Endodermal cell (in vitro differentiated cells): ENCODE measurements around the gene RAPGEF4. TPM values are rescaled to one million over a fixed set of nuclear protein-coding genes. Genes with fewer than 3 reads are reported as not detected.

Experiments used
- DNase-seq: peaks from one replicate; pipeline ENCODE4 v3.0.0-alpha.2; 2017
- H3K27ac ChIP-seq: 2 replicates; pipeline ENCODE4 v1.5.1; 2013; ENCODE audit warnings: mild to moderate bottlenecking, low read depth, low read length, moderate library complexity
- H3K27me3 ChIP-seq: 2 replicates; pipeline ENCODE4 v1.6.1; 2013; ENCODE audit warnings: mild to moderate bottlenecking, low read length, moderate library complexity; ENCODE audit not compliant: insufficient read depth, control insufficient read depth, poor library complexity, severe bottlenecking
- H3K36me3 ChIP-seq: 2 replicates; pipeline ENCODE4 v1.7.0; 2013; ENCODE audit warnings: mild to moderate bottlenecking, low read length, moderate library complexity; ENCODE audit not compliant: control insufficient read depth, insufficient read depth
- H3K4me1 ChIP-seq: one replicate; pipeline ENCODE4 v1.7.0; 2013; ENCODE audit warnings: low read length; ENCODE audit not compliant: control insufficient read depth, insufficient read depth
- H3K4me3 ChIP-seq: 2 replicates; pipeline ENCODE4 v1.5.1; 2013; ENCODE audit warnings: mild to moderate bottlenecking, low read length, moderate library complexity
- H3K9ac ChIP-seq: 2 replicates; pipeline ENCODE4 v1.6.1; 2013; ENCODE audit warnings: mild to moderate bottlenecking, low read length, moderate library complexity; ENCODE audit not compliant: poor library complexity, severe bottlenecking; ENCODE audit errors: extremely low read depth
- H3K9me3 ChIP-seq: 2 replicates; pipeline ENCODE4 v1.6.1; 2013; ENCODE audit warnings: mild to moderate bottlenecking, low read length, moderate library complexity; ENCODE audit not compliant: control insufficient read depth
- H3K27ac Mint-ChIP-seq: 2 replicates; pipeline ENCODE4 v1.8.0; 2020; ENCODE audit warnings: mixed read lengths
- H3K27me3 Mint-ChIP-seq: 2 replicates; pipeline ENCODE4 v1.8.0; 2021; ENCODE audit warnings: mild to moderate bottlenecking, mixed read lengths; ENCODE audit not compliant: insufficient read depth
- H3K36me3 Mint-ChIP-seq: 2 replicates; pipeline ENCODE4 v1.8.0; 2020; ENCODE audit warnings: low read depth, mixed read lengths
- H3K4me1 Mint-ChIP-seq: 2 replicates; pipeline ENCODE4 v1.8.0; 2020; ENCODE audit warnings: mixed read lengths
- H3K4me3 Mint-ChIP-seq: 2 replicates; pipeline ENCODE4 v1.8.0; 2020; ENCODE audit warnings: mild to moderate bottlenecking, moderate library complexity, mixed read lengths
- H3K9me3 Mint-ChIP-seq: 2 replicates; pipeline ENCODE4 v1.8.0; 2020; ENCODE audit warnings: mild to moderate bottlenecking, mixed read lengths
- WGBS, 2 experiments: methylation state at CpG; one replicate each; pipeline versions ENCODE4 v1.1.5 to v1.1.7; 2013; ENCODE audit warnings: missing lambda C conversion rate in 2 of 2, mixed read lengths in 1 of 2; ENCODE audit not compliant: insufficient coverage in 1 of 2, insufficient read length in 1 of 2; 5-methylcytosine and 5-hydroxymethylcytosine counted together
- total RNA-seq, 2 donors: library from RNA; stranded (reverse); fragmentation: NEBNext Ultra II Directional in 1 of 2; extraction: Animal tissue kit (Norgen Biotek cat#: 25700) in 1 of 2; gene quantifications; 2 replicates in 1 of 2; 3 replicates in 1 of 2; pipeline ENCODE4 v1.2.1, GENCODE V29; 2021
- TF ChIP-seq, protein P1 (sequence below): fragments of 200-600 bp; sonication (generic); conservative IDR thresholded peaks from 2 replicates; pipeline ENCODE4 v1.5.0; 2021; ENCODE audit warnings: antibody characterized with exemption, mild to moderate bottlenecking

Gene RAPGEF4
- total RNA-seq, 2 donors from 2014 or later, result 0.77 to 0.88 TPM

DNA sequence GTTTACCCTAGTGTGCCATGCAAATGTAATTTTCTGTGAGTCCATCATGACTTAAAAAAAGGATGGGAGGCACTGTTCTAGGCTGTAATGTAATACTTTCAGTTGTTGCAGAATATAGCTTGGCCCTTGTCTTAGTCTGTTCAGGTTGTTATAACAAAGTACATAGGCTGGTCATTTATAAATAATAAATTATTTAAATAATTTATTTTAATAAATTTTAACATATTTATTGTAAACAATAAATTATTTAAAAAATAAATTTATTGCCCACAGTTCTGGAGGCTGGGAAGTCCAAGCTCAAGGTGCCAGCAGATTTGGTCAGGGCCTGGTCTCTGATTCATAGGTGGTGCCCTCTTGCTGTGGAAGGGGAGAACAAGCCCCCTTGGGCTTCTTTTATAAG, 35.2 kb downstream of the RAPGEF4 start:
- H3K27me3 ChIP-seq, result no peaks in the 10 kb centered on the region
- no peak for DNase-seq
- no peak overlapping the region for H3K4me3 ChIP-seq
- Mint-ChIP-seq H3K4me1 (no peaks in the 10 kb centered on the region), H3K36me3 (no peaks in the 10 kb centered on the region), H3K4me3 (no peak overlapping the region), H3K27ac (no peak overlapping the region), H3K9me3 (no peaks in the 10 kb centered on the region), H3K27me3 (no peaks in the 10 kb centered on the region)
- TF ChIP-seq, protein P1, sequence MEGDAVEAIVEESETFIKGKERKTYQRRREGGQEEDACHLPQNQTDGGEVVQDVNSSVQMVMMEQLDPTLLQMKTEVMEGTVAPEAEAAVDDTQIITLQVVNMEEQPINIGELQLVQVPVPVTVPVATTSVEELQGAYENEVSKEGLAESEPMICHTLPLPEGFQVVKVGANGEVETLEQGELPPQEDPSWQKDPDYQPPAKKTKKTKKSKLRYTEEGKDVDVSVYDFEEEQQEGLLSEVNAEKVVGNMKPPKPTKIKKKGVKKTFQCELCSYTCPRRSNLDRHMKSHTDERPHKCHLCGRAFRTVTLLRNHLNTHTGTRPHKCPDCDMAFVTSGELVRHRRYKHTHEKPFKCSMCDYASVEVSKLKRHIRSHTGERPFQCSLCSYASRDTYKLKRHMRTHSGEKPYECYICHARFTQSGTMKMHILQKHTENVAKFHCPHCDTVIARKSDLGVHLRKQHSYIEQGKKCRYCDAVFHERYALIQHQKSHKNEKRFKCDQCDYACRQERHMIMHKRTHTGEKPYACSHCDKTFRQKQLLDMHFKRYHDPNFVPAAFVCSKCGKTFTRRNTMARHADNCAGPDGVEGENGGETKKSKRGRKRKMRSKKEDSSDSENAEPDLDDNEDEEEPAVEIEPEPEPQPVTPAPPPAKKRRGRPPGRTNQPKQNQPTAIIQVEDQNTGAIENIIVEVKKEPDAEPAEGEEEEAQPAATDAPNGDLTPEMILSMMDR, result peak; percentile 22
- no peaks in the 10 kb centered on the region for H3K36me3 ChIP-seq
- no peak overlapping the region for H3K27ac ChIP-seq
- no peak overlapping the region for H3K9ac ChIP-seq
- no peaks in the 10 kb centered on the region for H3K4me1 ChIP-seq
- H3K9me3 ChIP-seq, result no peaks in the 10 kb centered on the region

DNA sequence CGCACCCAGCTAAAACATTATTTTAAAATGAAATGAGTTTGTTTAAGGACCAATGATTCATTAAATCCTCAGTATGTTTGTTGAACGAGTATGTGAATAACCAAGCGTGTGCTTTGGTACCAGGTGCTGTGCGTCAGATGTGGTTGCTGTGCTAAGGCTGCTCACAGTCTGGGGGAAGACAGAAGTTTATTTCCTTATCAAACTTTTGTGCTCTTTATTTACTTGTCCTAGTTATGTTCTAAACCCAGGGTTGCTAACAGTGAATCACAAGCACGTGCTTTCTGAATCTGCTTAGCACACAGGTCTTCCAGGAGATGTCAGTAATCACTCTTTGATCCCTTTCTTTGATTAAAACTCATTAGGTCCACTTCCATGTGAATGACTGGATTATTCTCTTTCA, 37.0 kb downstream of the RAPGEF4 start:
- H3K4me3 Mint-ChIP-seq, result no peak overlapping the region
- Histone ChIP-seq H3K9me3 (no peaks in the 10 kb centered on the region), H3K4me3 (no peak overlapping the region), H3K36me3 (no peaks in the 10 kb centered on the region), H3K27me3 (no peaks in the 10 kb centered on the region), H3K9ac (no peak overlapping the region), H3K27ac (no peak overlapping the region), H3K4me1 (no peaks in the 10 kb centered on the region)
- no peak overlapping the region for H3K27ac Mint-ChIP-seq
- H3K4me1 Mint-ChIP-seq, result no peaks in the 10 kb centered on the region
- 96 to 100% methylated on average over 1 to 5 of the region's 5 CpGs for WGBS, 2 experiments
- peaks cover 1% of the 10 kb centered on the region for H3K9me3 Mint-ChIP-seq
- H3K36me3 Mint-ChIP-seq, result no peaks in the 10 kb centered on the region
- DNase-seq, result no peak
- no peaks in the 10 kb centered on the region for H3K27me3 Mint-ChIP-seq
- TF ChIP-seq, protein P1, result no peak

DNA sequence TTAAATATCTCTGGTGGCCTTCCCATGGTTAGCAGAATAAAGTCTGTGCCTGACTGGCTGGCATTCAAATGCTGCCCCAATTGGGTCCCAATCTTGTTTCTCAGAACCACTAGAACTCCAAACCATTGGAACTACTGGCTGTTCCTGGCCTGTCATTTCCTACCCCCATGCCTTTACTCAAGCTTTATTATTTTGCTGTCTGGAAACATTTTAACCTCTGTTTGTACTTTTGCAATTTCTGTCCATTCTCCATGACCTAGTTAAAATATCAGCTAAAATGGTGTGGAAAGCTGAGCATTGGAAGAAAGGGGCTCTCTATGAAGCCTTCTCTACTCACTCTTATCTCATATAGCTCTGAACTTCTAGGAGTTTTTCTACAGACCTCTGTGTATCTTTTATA, 38.7 kb downstream of the RAPGEF4 start:
- H3K4me1 Mint-ChIP-seq, result no peaks in the 10 kb centered on the region
- no peak overlapping the region for H3K27ac Mint-ChIP-seq
- H3K27ac ChIP-seq, result no peak overlapping the region
- no peaks in the 10 kb centered on the region for H3K36me3 ChIP-seq
- TF ChIP-seq, protein P1, result no peak
- no peaks in the 10 kb centered on the region for H3K9me3 ChIP-seq
- no peak overlapping the region for H3K4me3 ChIP-seq
- no peak overlapping the region for H3K4me3 Mint-ChIP-seq
- no peaks in the 10 kb centered on the region for H3K27me3 Mint-ChIP-seq
- H3K9ac ChIP-seq, result no peak overlapping the region
- peaks cover 1% of the 10 kb centered on the region for H3K9me3 Mint-ChIP-seq
- H3K36me3 Mint-ChIP-seq, result no peaks in the 10 kb centered on the region
- H3K4me1 ChIP-seq, result no peaks in the 10 kb centered on the region
- H3K27me3 ChIP-seq, result no peaks in the 10 kb centered on the region
- no peak for DNase-seq
